ENCODE data around the gene YLPM1. TPM values are rescaled to one million over a fixed set of nuclear protein-coding genes. Genes with fewer than 3 reads are reported as not detected.

Gene YLPM1
- total RNA-seq, 3 donors from 2014 or later, result 45.8 to 49.6 (median 47.4) TPM

DNA sequence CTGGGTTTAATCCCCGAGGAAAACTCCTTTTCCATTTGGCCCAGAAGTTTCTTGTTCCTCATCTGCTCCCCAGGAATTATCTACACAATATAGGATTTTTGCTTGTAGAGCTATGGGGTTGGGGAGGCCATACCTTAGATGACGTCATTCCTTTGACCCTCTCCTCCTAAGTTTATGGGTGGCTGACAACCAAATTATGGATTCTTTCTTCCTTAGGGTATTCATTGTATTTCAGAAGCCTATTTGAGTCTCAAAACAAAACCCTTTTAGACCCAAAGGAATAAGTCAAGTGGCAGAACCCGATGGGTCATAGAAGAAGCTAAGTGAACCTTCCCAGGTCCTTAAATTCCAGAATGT is 98.6 kb downstream of the YLPM1 start:
- Mint-ChIP-seq H3K4me3 (no peak overlapping the region), H3K36me3 (ENCODE audit: insufficient read depth) (peaks cover under 1% of the 10 kb centered on the region), H3K4me1 (ENCODE audit: low read depth) (peaks cover 7% of the 10 kb centered on the region), H3K27me3 (ENCODE audit: low read depth) (no peaks in the 10 kb centered on the region), H3K9me3 (no peaks in the 10 kb centered on the region)
- no peak for DNase-seq
- no peak for ATAC-seq

GRCh38 chr14:74863274-74863673 is 100.2 kb downstream of the YLPM1 start:
- ATAC-seq (no peak), DNase-seq (no peak)
- no peaks in the 10 kb centered on the region for H3K27me3 Mint-ChIP-seq (ENCODE audit: low read depth)
- no peaks in the 10 kb centered on the region for H3K9me3 Mint-ChIP-seq
- peaks cover 21% of the 10 kb centered on the region for H3K4me1 Mint-ChIP-seq (ENCODE audit: low read depth)
- no peak overlapping the region for H3K4me3 Mint-ChIP-seq
- H3K36me3 Mint-ChIP-seq (ENCODE audit: insufficient read depth), result no peaks in the 10 kb centered on the region

- H3K4me3 Mint-ChIP-seq, result no peak overlapping the region
- H3K4me1 Mint-ChIP-seq (ENCODE audit: low read depth), result peaks cover 21% of the 10 kb centered on the region
- no peaks in the 10 kb centered on the region for H3K9me3 Mint-ChIP-seq
- ATAC-seq, result no peak
- no peak for DNase-seq
- no peaks in the 10 kb centered on the region for H3K36me3 Mint-ChIP-seq (ENCODE audit: insufficient read depth)
- no peaks in the 10 kb centered on the region for H3K27me3 Mint-ChIP-seq (ENCODE audit: low read depth)
These were observed 101.1 kb downstream of the YLPM1 start for GRCh38 chr14:74864198-74864597.

DNA sequence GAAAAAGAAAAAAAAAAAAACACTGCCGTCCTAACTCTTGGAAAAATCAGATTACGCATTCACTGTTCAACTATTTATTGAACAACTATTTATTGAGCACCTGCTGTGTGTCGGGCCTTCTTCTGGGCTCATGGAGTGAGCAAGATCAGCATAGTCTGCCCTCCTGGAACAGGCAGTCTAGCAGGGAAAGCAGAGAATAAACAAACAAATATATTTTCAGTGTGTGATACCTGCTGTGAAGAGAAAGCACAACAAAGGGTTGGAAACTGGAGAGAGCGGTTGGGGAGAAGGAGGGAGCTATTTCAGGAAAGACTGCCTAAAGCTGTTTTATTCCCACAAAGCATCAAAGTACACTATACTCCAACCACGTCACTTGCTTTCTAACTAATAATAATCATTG is 102.0 kb downstream of the YLPM1 start:
- peaks cover 21% of the 10 kb centered on the region for H3K4me1 Mint-ChIP-seq (ENCODE audit: low read depth)
- no peak for ATAC-seq

GRCh38 chr14:74866708-74867389 is 103.7 kb downstream of the YLPM1 start:
- H3K36me3 Mint-ChIP-seq (ENCODE audit: insufficient read depth), result no peaks in the 10 kb centered on the region
- peaks cover 21% of the 10 kb centered on the region for H3K4me1 Mint-ChIP-seq (ENCODE audit: low read depth)
- no peaks in the 10 kb centered on the region for H3K9me3 Mint-ChIP-seq
- ATAC-seq (no peak), DNase-seq (no peak)
- H3K27me3 Mint-ChIP-seq (ENCODE audit: low read depth), result no peaks in the 10 kb centered on the region
- H3K4me3 Mint-ChIP-seq, result peak overlapping the region; percentile 7

More for the DNA sequence above, 102.0 kb downstream of the YLPM1 start:
- H3K36me3 Mint-ChIP-seq (ENCODE audit: insufficient read depth), result no peaks in the 10 kb centered on the region
- H3K27me3 Mint-ChIP-seq (ENCODE audit: low read depth), result no peaks in the 10 kb centered on the region
- no peak overlapping the region for H3K4me3 Mint-ChIP-seq
- DNase-seq, result no peak
- H3K9me3 Mint-ChIP-seq, result no peaks in the 10 kb centered on the region

GRCh38 chr14:74867673-74868072 is 104.6 kb downstream of the YLPM1 start:
- Mint-ChIP-seq H3K9me3 (no peaks in the 10 kb centered on the region), H3K36me3 (ENCODE audit: insufficient read depth) (no peaks in the 10 kb centered on the region), H3K4me1 (ENCODE audit: low read depth) (peaks cover 21% of the 10 kb centered on the region), H3K4me3 (no peak overlapping the region), H3K27me3 (ENCODE audit: low read depth) (no peaks in the 10 kb centered on the region)
- DNase-seq, result peak; percentile 25
- peak; percentile 89 to 91 for ATAC-seq

- Mint-ChIP-seq H3K27me3 (ENCODE audit: low read depth) (no peaks in the 10 kb centered on the region), H3K4me3 (no peak overlapping the region), H3K4me1 (ENCODE audit: low read depth) (peaks cover 21% of the 10 kb centered on the region), H3K9me3 (no peaks in the 10 kb centered on the region), H3K36me3 (ENCODE audit: insufficient read depth) (no peaks in the 10 kb centered on the region)
- ATAC-seq, result no peak
- no peak for DNase-seq
These were observed 105.6 kb downstream of the YLPM1 start for GRCh38 chr14:74868739-74869138.

- no peaks in the 10 kb centered on the region for H3K36me3 Mint-ChIP-seq (ENCODE audit: insufficient read depth)
- ATAC-seq (no peak), DNase-seq (no peak)
- H3K4me3 Mint-ChIP-seq, result no peak overlapping the region
- H3K27me3 Mint-ChIP-seq (ENCODE audit: low read depth), result no peaks in the 10 kb centered on the region
- peaks cover 28% of the 10 kb centered on the region for H3K4me1 Mint-ChIP-seq (ENCODE audit: low read depth)
- H3K9me3 Mint-ChIP-seq, result no peaks in the 10 kb centered on the region
These were observed 108.7 kb downstream of the YLPM1 start for GRCh38 chr14:74871819-74872218.

DNA sequence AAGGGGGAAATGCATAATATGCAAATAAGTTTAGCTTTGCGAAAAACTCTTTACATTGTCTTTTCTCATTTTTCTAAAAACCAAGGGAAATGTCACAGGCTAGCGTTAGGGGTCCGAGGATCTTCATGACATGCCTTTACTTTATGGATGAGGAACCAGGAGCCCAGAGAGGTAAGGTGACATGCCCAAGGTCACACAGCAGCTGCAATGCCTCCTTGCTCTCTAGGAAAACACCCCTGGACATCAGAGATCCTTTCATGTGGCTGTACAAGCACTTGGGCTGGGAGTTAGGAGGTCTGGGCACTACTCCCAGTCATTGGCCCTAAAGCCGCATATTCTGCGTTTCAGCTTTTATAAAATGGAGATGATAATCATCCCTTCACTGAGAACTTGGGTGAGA is 112.1 kb downstream of the YLPM1 start:
- H3K9me3 Mint-ChIP-seq, result no peaks in the 10 kb centered on the region
- no peaks in the 10 kb centered on the region for H3K36me3 Mint-ChIP-seq (ENCODE audit: insufficient read depth)
- no peaks in the 10 kb centered on the region for H3K27me3 Mint-ChIP-seq (ENCODE audit: low read depth)
- H3K4me3 Mint-ChIP-seq, result no peak overlapping the region
- ATAC-seq, result no peak
- H3K4me1 Mint-ChIP-seq (ENCODE audit: low read depth), result peaks cover 22% of the 10 kb centered on the region
- DNase-seq, result no peak

DNA sequence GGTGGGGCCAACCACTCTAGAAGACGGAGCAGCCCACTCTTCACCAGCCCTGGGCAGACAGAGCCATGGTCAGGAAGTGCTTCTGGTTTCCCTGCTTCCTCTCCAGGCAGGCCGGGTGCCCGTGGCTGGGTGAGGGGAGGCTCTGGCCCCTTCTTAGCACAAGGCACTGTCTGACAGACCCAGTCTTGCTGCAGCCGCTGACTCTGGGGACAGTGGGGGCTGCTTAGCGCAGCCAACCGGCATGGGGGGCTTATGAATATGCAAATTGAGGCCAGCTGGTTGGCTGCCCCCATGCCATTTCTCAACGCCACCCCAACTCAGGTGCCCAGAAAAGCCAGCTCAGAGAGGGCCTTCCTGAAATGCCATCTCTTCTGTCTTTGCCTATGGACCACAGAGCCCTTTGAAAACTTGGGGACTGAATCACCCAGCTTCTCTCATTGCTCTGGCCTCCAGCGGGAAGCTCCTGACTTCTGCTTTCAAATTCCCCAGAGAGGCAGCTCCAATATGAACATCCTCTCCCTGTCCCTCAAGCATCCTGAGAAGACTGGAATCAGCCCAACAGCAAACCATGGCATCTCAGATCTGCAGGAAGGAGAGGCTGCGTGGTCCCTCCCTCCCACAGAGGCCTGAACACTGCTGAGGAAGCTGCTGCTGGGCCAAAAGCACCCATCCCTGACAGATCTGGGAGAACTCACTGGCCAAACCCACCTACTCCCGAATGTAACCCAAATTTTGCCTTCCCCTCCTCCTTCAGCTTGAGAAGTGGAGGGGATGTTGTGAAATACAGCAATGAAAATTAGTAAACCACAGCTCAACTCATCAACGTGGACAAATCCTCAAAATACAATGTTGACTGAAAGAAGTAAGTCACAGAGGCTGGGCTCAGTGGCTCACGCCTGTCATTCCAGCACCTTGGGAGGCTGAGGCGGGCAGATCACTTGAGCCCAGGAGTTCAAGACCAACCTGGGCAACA is 113.1 kb downstream of the YLPM1 start, which contains the start of gene PROX2:
Gene PROX2 (minus strand): TSS at position 205 of the 973 bp plus-strand sequence. CDS start 12,311 bp downstream, outside the sequence.
- Mint-ChIP-seq H3K27me3 (ENCODE audit: low read depth) (no peaks in the 10 kb centered on the region), H3K4me3 (peak within 1 kb of the TSS; percentile 13), H3K4me1 (ENCODE audit: low read depth) (peaks cover 30% of the 10 kb centered on the region), H3K9me3 (no peaks in the 10 kb centered on the region), H3K36me3 (ENCODE audit: insufficient read depth) (no peaks in the 10 kb centered on the region)
- DNase-seq, result no peak
- peak; percentile 73 to 74 for ATAC-seq

- Mint-ChIP-seq H3K27me3 (ENCODE audit: low read depth) (no peaks in the 10 kb centered on the region), H3K4me1 (ENCODE audit: low read depth) (peaks cover 50% of the 10 kb centered on the region), H3K9me3 (no peaks in the 10 kb centered on the region), H3K36me3 (ENCODE audit: insufficient read depth) (peaks cover 12% of the 10 kb centered on the region), H3K4me3 (peak overlapping the region; percentile 0)
- ATAC-seq (no peak), DNase-seq (no peak)
These were observed 116.5 kb downstream of the YLPM1 start for GRCh38 chr14:74879427-74880182.

DNA sequence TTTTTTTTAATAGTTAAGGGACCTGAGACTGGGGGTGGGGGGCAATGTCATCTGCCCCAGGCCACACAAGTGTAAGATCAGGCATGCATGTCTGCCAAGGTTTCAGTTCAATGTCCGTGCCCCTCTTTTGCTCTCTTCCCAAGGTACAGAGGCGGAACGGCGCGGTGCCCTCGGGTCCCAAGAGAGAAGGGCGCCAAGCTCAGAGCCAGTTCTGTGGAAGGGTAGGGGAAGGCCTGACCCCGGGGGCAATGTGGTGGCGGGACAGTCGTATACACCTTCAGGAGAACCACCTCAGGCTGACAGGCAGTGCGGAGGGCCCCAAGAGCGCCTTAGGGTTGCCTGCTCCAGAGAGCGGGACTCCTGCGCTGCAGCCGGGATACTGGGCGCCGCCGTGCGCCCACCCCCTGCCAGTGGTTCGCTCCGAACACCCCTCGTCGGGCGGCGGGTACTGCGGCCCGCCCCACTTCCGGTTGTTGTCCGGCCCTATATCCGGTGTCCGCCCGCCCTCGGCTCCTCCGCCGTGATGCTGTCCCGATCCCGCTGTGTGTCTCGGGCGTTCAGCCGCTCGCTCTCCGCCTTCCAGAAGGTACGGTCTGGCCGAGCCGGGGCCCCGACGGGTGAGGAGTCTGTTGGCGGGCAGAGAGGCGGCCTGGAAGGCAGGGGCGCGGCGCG is 118.5 kb downstream of the YLPM1 start, which contains the start of gene DLST:
Gene DLST (plus strand): TSS at position 486 of the 672 bp plus-strand sequence. CDS start 38 bp downstream, at position 524.
- no peaks in the 10 kb centered on the region for H3K9me3 Mint-ChIP-seq
- DNase-seq (peak; percentile 80), ATAC-seq (peak; percentile 93 to 94)
- H3K27me3 Mint-ChIP-seq (ENCODE audit: low read depth), result no peaks in the 10 kb centered on the region
- peaks cover 54% of the 10 kb centered on the region for H3K4me1 Mint-ChIP-seq (ENCODE audit: low read depth)
- H3K4me3 Mint-ChIP-seq, result peak within 1 kb of the TSS; percentile 100
- peaks cover 22% of the 10 kb centered on the region for H3K36me3 Mint-ChIP-seq (ENCODE audit: insufficient read depth)

GRCh38 chr14:74882103-74882920 is 119.2 kb downstream of the YLPM1 start:
- peak; percentile 69 for ATAC-seq
- H3K36me3 Mint-ChIP-seq (ENCODE audit: insufficient read depth), result peaks cover 22% of the 10 kb centered on the region
- peaks cover 55% of the 10 kb centered on the region for H3K4me1 Mint-ChIP-seq (ENCODE audit: low read depth)
- no peaks in the 10 kb centered on the region for H3K27me3 Mint-ChIP-seq (ENCODE audit: low read depth)
- DNase-seq, result peak; percentile 37
- no peaks in the 10 kb centered on the region for H3K9me3 Mint-ChIP-seq
- peak overlapping the region; percentile 100 for H3K4me3 Mint-ChIP-seq

Measured in activated T-cell treated with anti-CD3 and anti-CD28 coated beads, Interleukin-2, amount 50 U/mL, for 4 hours (primary cell).